CD4-positive, CD25-positive, alpha-beta regulatory T cell (primary cell): ENCODE data around the gene NTRK3. TPM values are rescaled to one million over a fixed set of nuclear protein-coding genes. Genes with fewer than 3 reads are reported as not detected.
"Not testable (repeated sequence)": the region's sequence is repeated elsewhere in the genome, so short reads cannot be mapped to it uniquely, and the experiment has no call there.

Source experiments
- ATAC-seq, 2 donors: fragments of 150-1000 bp; cut with Tn5 transposase; one replicate each; pipeline ENCODE4 v1.10.0; 2021; ENCODE audit warnings: low read depth in 2 of 2, moderate number of reproducible peaks in 2 of 2, moderate library complexity in 1 of 2
- DNase-seq, 3 donors: peaks; one replicate each; pipeline versions ENCODE4 v3.0.0 to v3.0.0-alpha.2; 2012 to 2022; ENCODE audit warnings: mixed read lengths in 1 of 3
- H3K27ac ChIP-seq: one replicate; pipeline ENCODE4 v1.7.0; 2013; ENCODE audit warnings: mild to moderate bottlenecking, low read length; ENCODE audit not compliant: insufficient read depth, poor library complexity, severe bottlenecking
- H3K27me3 ChIP-seq: one replicate; pipeline ENCODE4 v1.7.0; 2013; ENCODE audit warnings: low read length; ENCODE audit not compliant: control insufficient read depth, insufficient read depth
- H3K36me3 ChIP-seq: one replicate; pipeline ENCODE4 v1.7.0; 2013; ENCODE audit warnings: mild to moderate bottlenecking, low read length, moderate library complexity; ENCODE audit not compliant: control insufficient read depth, insufficient read depth
- H3K4me1 ChIP-seq: 2 replicates; pipeline ENCODE4 v1.7.0; 2013; ENCODE audit warnings: mild to moderate bottlenecking, low read length; ENCODE audit not compliant: insufficient read depth, control insufficient read depth, poor library complexity, severe bottlenecking
- H3K4me3 ChIP-seq: one replicate; pipeline ENCODE4 v1.7.0; 2013; ENCODE audit warnings: low read depth, mild to moderate bottlenecking, low read length, moderate library complexity
- H3K9me3 ChIP-seq, 2 experiments: 1 replicate in 1 of 2; 2 replicates in 1 of 2; pipeline ENCODE4 v1.7.0; 2013; ENCODE audit warnings: low read length in 2 of 2, mild to moderate bottlenecking in 1 of 2, moderate library complexity in 1 of 2; ENCODE audit not compliant: control insufficient read depth in 2 of 2
- H3K27ac Mint-ChIP-seq, 3 donors: one replicate each; pipeline ENCODE4 v1.8.0; 2020 to 2022; ENCODE audit warnings: mild to moderate bottlenecking in 3 of 3, mixed read lengths in 3 of 3, moderate library complexity in 2 of 3
- H3K27me3 Mint-ChIP-seq: one replicate; pipeline ENCODE4 v1.8.0; 2022; ENCODE audit warnings: mild to moderate bottlenecking, mixed read lengths
- H3K36me3 Mint-ChIP-seq: one replicate; pipeline ENCODE4 v1.8.0; 2020; ENCODE audit warnings: mixed read lengths
- H3K4me1 Mint-ChIP-seq, 4 donors: one replicate each; pipeline ENCODE4 v1.8.0; 2020 to 2022; ENCODE audit warnings: mixed read lengths in 4 of 4, mild to moderate bottlenecking in 1 of 4
- H3K4me3 Mint-ChIP-seq, 4 donors: one replicate each; pipeline ENCODE4 v1.8.0; 2020 to 2022; ENCODE audit warnings: mild to moderate bottlenecking in 4 of 4, mixed read lengths in 4 of 4, moderate library complexity in 3 of 4
- H3K9me3 Mint-ChIP-seq, 7 donors: one replicate each; pipeline ENCODE4 v1.8.0; 2020 to 2022; ENCODE audit warnings: mixed read lengths in 7 of 7, mild to moderate bottlenecking in 3 of 7, moderate library complexity in 2 of 7
- polyA plus RNA-seq, 4 donors: library from polyadenylated mRNA; unstranded; fragments of 300-500 nt; fragmentation: Illumina TruSeq; gene quantifications; one replicate each; pipeline ENCODE4 v1.2.3, GENCODE V29; 2021
- total RNA-seq: library from RNA; stranded (reverse); gene quantifications from one replicate; pipeline ENCODE4 v1.2.3, GENCODE V29; 2022

Gene NTRK3
- total and polyA plus RNA-seq, 5 donors from 2014 or later = not detected

GRCh38 chr15:87833333-87833732 lies 423.2 kb downstream of the NTRK3 start:
- H3K4me1 Mint-ChIP-seq, H3K4me3 Mint-ChIP-seq, H3K4me1 ChIP-seq, H3K9me3 Mint-ChIP-seq, ATAC-seq, DNase-seq, H3K36me3 ChIP-seq, H3K36me3 Mint-ChIP-seq, H3K27me3 Mint-ChIP-seq, H3K27me3 ChIP-seq, H3K4me3 ChIP-seq, H3K27ac ChIP-seq, H3K9me3 ChIP-seq, H3K27ac Mint-ChIP-seq: not testable (repeated sequence)

- H3K4me3 ChIP-seq = no peak overlapping the region
These were observed 427.0 kb downstream of the NTRK3 start for GRCh38 chr15:87829332-87830050.

DNA sequence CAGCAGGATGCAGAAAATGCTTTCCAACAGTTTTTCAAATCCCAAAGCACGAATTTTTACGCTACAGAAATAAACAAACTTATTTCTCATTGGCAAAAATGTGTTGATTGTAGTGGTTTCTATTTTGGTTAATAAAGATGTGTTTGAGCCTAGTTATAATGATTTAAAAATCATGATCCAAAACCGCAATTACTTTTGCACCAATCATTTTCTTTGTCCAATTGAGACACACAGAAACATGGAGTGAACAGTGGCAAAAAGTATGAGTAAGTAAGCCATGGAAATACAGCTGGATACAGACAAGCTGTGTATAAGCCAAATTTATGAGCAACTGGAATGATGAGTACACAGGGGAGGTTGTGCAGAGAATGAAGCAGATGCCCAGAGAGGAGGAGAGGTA lies 427.9 kb downstream of the NTRK3 start:
- no peak overlapping the region for H3K4me3 Mint-ChIP-seq

More at GRCh38 chr15:87829332-87830050, 427.0 kb downstream of the NTRK3 start:
- H3K4me3 Mint-ChIP-seq = no peak overlapping the region
- peaks cover 4% of the 10 kb centered on the region for H3K27me3 Mint-ChIP-seq
- ATAC-seq = no peak
- Histone ChIP-seq H3K27me3 (no peaks in the 10 kb centered on the region), H3K27ac (no peak overlapping the region), H3K4me1 (no peaks in the 10 kb centered on the region), H3K36me3 (no peaks in the 10 kb centered on the region), H3K9me3 (no peaks in the 10 kb centered on the region)
- no peak overlapping the region for H3K27ac Mint-ChIP-seq
- no peaks in the 10 kb centered on the region for H3K4me1 Mint-ChIP-seq
- H3K9me3 Mint-ChIP-seq = peaks cover 0 to 6% (median 2%) of the 10 kb centered on the region in 7 donors
- DNase-seq = no peak
- no peaks in the 10 kb centered on the region for H3K36me3 Mint-ChIP-seq

GRCh38 chr15:87827131-87827530 lies 429.4 kb downstream of the NTRK3 start:
- Mint-ChIP-seq H3K27me3 (no peaks in the 10 kb centered on the region), H3K27ac (no peak overlapping the region)
- no peak overlapping the region for H3K4me3 ChIP-seq

More for the DNA sequence above, 427.9 kb downstream of the NTRK3 start:
- no peak overlapping the region for H3K27ac ChIP-seq
- Mint-ChIP-seq H3K4me1 (no peaks in the 10 kb centered on the region), H3K27ac (no peak overlapping the region), H3K36me3 (no peaks in the 10 kb centered on the region), H3K27me3 (no peaks in the 10 kb centered on the region), H3K9me3 (peaks cover 0 to 3% (median 2%) of the 10 kb centered on the region in 7 donors)
- no peak overlapping the region for H3K4me3 ChIP-seq
- no peaks in the 10 kb centered on the region for H3K4me1 ChIP-seq
- H3K27me3 ChIP-seq = no peaks in the 10 kb centered on the region
- no peaks in the 10 kb centered on the region for H3K36me3 ChIP-seq
- no peaks in the 10 kb centered on the region for H3K9me3 ChIP-seq
- ATAC-seq = no peak
- DNase-seq = no peak

DNA sequence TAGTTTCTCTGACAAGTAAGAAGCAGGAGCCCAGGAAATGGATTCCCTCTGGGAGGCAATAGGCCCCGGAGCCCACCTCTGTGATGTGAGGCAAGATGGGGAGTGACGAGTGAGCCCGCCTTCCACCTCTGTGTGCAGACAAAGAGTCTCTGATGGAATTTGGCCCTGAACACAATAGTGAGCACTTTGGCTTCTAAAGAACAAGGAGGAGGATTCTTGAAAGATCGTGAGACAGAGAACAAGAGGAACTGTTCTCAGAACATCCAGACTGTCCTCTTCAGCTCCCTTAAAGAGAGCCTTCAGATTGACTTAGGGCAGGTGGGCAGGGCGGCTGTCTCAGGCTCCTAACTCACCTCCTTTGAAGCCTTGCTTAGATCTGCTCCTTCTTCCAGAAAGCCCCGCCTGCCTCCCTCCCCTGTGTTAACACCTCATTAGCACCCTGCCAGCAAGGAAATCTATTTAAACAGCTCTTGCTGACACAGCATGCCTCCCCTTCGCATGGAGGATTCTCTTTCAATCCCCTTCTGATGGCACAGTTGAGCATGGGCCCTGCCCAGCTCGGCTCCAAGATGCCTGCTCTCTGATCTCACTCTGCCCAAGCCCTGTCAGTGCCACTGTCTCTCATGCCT lies 430.3 kb downstream of the NTRK3 start:
- no peaks in the 10 kb centered on the region for H3K27me3 ChIP-seq
- no peaks in the 10 kb centered on the region for H3K4me1 Mint-ChIP-seq
- DNase-seq (no peak), ATAC-seq (no peak)
- H3K4me3 ChIP-seq = no peak overlapping the region
- H3K4me1 ChIP-seq = no peaks in the 10 kb centered on the region
- no peaks in the 10 kb centered on the region for H3K9me3 ChIP-seq
- no peak overlapping the region for H3K27ac ChIP-seq
- no peaks in the 10 kb centered on the region for H3K36me3 Mint-ChIP-seq
- no peak overlapping the region for H3K4me3 Mint-ChIP-seq
- peaks cover 0 to 5% (median 1%) of the 10 kb centered on the region in 7 donors for H3K9me3 Mint-ChIP-seq
- no peaks in the 10 kb centered on the region for H3K27me3 Mint-ChIP-seq
- H3K36me3 ChIP-seq = no peaks in the 10 kb centered on the region
- no peak overlapping the region for H3K27ac Mint-ChIP-seq

More at GRCh38 chr15:87827131-87827530, 429.4 kb downstream of the NTRK3 start:
- ATAC-seq (no peak), DNase-seq (no peak)
- H3K36me3 ChIP-seq = no peaks in the 10 kb centered on the region
- no peaks in the 10 kb centered on the region for H3K4me1 Mint-ChIP-seq
- no peaks in the 10 kb centered on the region for H3K4me1 ChIP-seq
- H3K27me3 ChIP-seq = no peaks in the 10 kb centered on the region
- no peak overlapping the region for H3K4me3 Mint-ChIP-seq
- no peaks in the 10 kb centered on the region for H3K9me3 ChIP-seq
- peaks cover 0 to 5% (median 1%) of the 10 kb centered on the region in 7 donors for H3K9me3 Mint-ChIP-seq
- no peaks in the 10 kb centered on the region for H3K36me3 Mint-ChIP-seq
- no peak overlapping the region for H3K27ac ChIP-seq

GRCh38 chr15:87818756-87819155 lies 437.8 kb downstream of the NTRK3 start:
- Mint-ChIP-seq H3K9me3 (peaks cover 0 to 4% (median 2%) of the 10 kb centered on the region in 7 donors), H3K4me3 (no peak overlapping the region), H3K36me3 (no peaks in the 10 kb centered on the region), H3K27me3 (peaks cover 4% of the 10 kb centered on the region), H3K4me1 (peaks cover 0 to 3% (median 0%) of the 10 kb centered on the region in 4 donors), H3K27ac (no peak overlapping the region)
- ATAC-seq (no peak), DNase-seq (no peak)
- Histone ChIP-seq H3K36me3 (no peaks in the 10 kb centered on the region), H3K4me3 (no peak overlapping the region), H3K4me1 (no peaks in the 10 kb centered on the region), H3K27me3 (no peaks in the 10 kb centered on the region), H3K9me3 (no peaks in the 10 kb centered on the region), H3K27ac (no peak overlapping the region)

DNA sequence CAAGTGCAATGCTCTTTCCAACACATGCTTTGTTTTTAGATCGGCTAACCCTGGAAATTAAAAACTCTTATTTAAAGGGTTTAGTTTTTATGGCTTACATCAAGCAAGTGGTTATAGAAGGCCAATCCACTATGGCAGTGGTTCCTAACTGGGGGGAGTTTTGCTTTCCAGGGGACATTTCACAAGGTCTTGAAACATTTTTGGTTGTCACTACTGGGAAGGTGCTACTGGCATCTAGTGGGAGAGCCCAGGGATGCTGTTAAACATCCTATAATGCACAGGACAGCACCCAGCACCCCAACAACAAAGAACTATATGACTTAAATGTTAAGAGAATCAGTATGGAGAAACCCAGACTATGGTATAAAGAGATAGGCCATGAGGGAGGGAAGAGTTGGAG lies 439.0 kb downstream of the NTRK3 start:
- Histone ChIP-seq H3K4me1 (no peaks in the 10 kb centered on the region), H3K36me3 (no peaks in the 10 kb centered on the region), H3K4me3 (no peak overlapping the region), H3K27me3 (no peaks in the 10 kb centered on the region), H3K9me3 (no peaks in the 10 kb centered on the region), H3K27ac (no peak overlapping the region)
- no peak for DNase-seq
- no peak for ATAC-seq
- Mint-ChIP-seq H3K4me1 (peaks cover 0 to 3% (median 0%) of the 10 kb centered on the region in 4 donors), H3K36me3 (no peaks in the 10 kb centered on the region), H3K27ac (no peak overlapping the region), H3K27me3 (peaks cover 7% of the 10 kb centered on the region), H3K9me3 (peaks cover 0 to 4% (median 0%) of the 10 kb centered on the region in 7 donors), H3K4me3 (no peak overlapping the region)

- no peaks in the 10 kb centered on the region for H3K27me3 ChIP-seq
- no peaks in the 10 kb centered on the region for H3K9me3 ChIP-seq
- ATAC-seq (no peak), DNase-seq (no peak)
- Mint-ChIP-seq H3K4me3 (no peak overlapping the region), H3K4me1 (peaks cover 0 to 3% (median 0%) of the 10 kb centered on the region in 4 donors), H3K27me3 (peaks cover 7% of the 10 kb centered on the region), H3K36me3 (no peaks in the 10 kb centered on the region), H3K27ac (no peak overlapping the region), H3K9me3 (peaks cover 0 to 4% (median 0%) of the 10 kb centered on the region in 7 donors)
- H3K27ac ChIP-seq = no peak overlapping the region
- H3K36me3 ChIP-seq = no peaks in the 10 kb centered on the region
- H3K4me3 ChIP-seq = no peak overlapping the region
- no peaks in the 10 kb centered on the region for H3K4me1 ChIP-seq
These were observed 439.7 kb downstream of the NTRK3 start for GRCh38 chr15:87816811-87817210.
